HCT116 (cell line): Measurements from ENCODE around the gene SEMA5B.

Experiments used
- CTCF ChIP-seq, 3 experiments: fragments of 200-600 bp in 1 of 3; sonication (generic) in 1 of 3; IDR thresholded peaks in 2 of 3; conservative IDR thresholded peaks in 1 of 3; 2 replicates each; pipeline ENCODE4 v1.5.1; 2012 to 2017; ENCODE audit warnings: low read depth in 2 of 3, low read length in 2 of 3, antibody characterized with exemption in 1 of 3, borderline replicate concordance in 1 of 3, control low read depth in 1 of 3, mild to moderate bottlenecking in 1 of 3, mixed read lengths in 1 of 3, mixed run types in 1 of 3, moderate library complexity in 1 of 3; ENCODE audit not compliant: insufficient read depth in 1 of 3
- EZH2 ChIP-seq: fragments of 200-600 bp; sonication (generic); IDR thresholded peaks from 2 replicates; pipeline ENCODE4 v1.6.1; 2017; ENCODE audit warnings: antibody characterized with exemption, mixed run types
- POLR2A ChIP-seq: IDR thresholded peaks from 2 replicates; pipeline ENCODE4 v1.7.0; 2011; ENCODE audit warnings: borderline replicate concordance; ENCODE audit not compliant: insufficient read depth, insufficient read length; ENCODE audit errors: extremely low read depth
- POLR2AphosphoS5 ChIP-seq: IDR thresholded peaks from 2 replicates; pipeline ENCODE4 v1.6.1; 2011; ENCODE audit warnings: mild to moderate bottlenecking, low read depth, low read length, moderate library complexity
- RAD21 ChIP-seq: IDR thresholded peaks from 2 replicates; pipeline ENCODE4 v1.6.1; 2012; ENCODE audit warnings: low read depth, mild to moderate bottlenecking
- YY1 ChIP-seq: IDR thresholded peaks from 2 replicates; pipeline ENCODE4 v1.6.1; 2011; ENCODE audit warnings: low read length, low read depth, moderate library complexity, mild to moderate bottlenecking; ENCODE audit not compliant: insufficient replicate concordance; ENCODE audit errors: extremely low read depth
- ZNF274 ChIP-seq: fragments of 200-500 bp; sonication (Bioruptor generic); IDR thresholded peaks from 2 replicates; pipeline ENCODE4 v1.6.1; 2014; ENCODE audit warnings: mild to moderate bottlenecking, low read depth, low read length, inconsistent platforms

- TF ChIP-seq YY1, result no peak
- TF ChIP-seq POLR2AphosphoS5, result no peak
- TF ChIP-seq CTCF (IDR thresholded peaks at IDR 0.05 in 2 of 3, conservative IDR thresholded peaks at IDR 0.05 in 1 of 3; ENCODE audit: borderline replicate concordance in 1 of 3, insufficient read depth in 1 of 3, low read depth in 2 of 3, low read length in 2 of 3), result no peak
- TF ChIP-seq EZH2, result no peak
- no peak for TF ChIP-seq POLR2A
- no peak for TF ChIP-seq RAD21
- TF ChIP-seq ZNF274, result no peak
Observed at GRCh38 chr3:122960652-122961051, 66.9 kb downstream of the SEMA5B start.
